ENCODE results near the gene ZNF445.
"Not testable (repeated sequence)": the region's sequence is repeated elsewhere in the genome, so short reads cannot be mapped to it uniquely, and the experiment has no call there.

Gene ZNF445

GRCh38 chr3:44467241-44467640 lies 10.2 kb downstream of the ZNF445 start:
- CTCF ChIA-PET: no interaction called here
- Mint-ChIP-seq H3K4me1 (peaks cover 7% of the 10 kb centered on the region), H3K36me3 (peaks cover 54% of the 10 kb centered on the region), H3K27ac (no peak overlapping the region), H3K27me3 (no peaks in the 10 kb centered on the region), H3K4me3 (no peak overlapping the region), H3K9me3 (peaks cover 1% of the 10 kb centered on the region)
- no peak for DNase-seq

- H3K27me3 Mint-ChIP-seq, CTCF ChIA-PET, H3K4me1 Mint-ChIP-seq, H3K27ac Mint-ChIP-seq, H3K4me3 Mint-ChIP-seq, DNase-seq: not testable (repeated sequence)
- H3K36me3 Mint-ChIP-seq: peaks cover 61% of the 10 kb centered on the region
- H3K9me3 Mint-ChIP-seq: peaks cover 24% of the 10 kb centered on the region
Observed at GRCh38 chr3:44464920-44465319, 12.6 kb downstream of the ZNF445 start.

DNA sequence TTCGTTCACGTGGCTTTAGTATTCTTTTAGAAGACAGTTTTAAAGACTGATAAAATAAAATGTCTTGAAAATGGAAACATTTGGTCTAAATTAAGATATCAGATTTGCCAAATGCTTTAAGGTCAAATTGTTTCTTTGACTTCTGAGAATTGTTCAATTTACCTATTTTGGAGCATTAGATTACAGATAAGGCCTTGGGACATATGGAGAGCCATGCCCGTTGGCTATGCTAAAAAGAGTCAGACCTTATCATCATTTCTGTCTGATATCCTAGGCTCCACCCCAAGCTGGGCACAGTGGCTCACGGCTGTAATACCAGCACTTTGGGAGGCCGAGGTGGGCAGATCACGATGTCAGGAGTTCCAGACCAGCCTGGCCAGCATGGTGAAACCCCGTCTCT lies 13.0 kb downstream of the ZNF445 start:
- Mint-ChIP-seq H3K4me1 (peaks cover 2% of the 10 kb centered on the region), H3K27me3 (no peaks in the 10 kb centered on the region), H3K27ac (no peak overlapping the region), H3K36me3 (peaks cover 60% of the 10 kb centered on the region), H3K4me3 (no peak overlapping the region), H3K9me3 (peaks cover 25% of the 10 kb centered on the region)
- CTCF ChIA-PET: no interaction called here
- DNase-seq: no peak

- CTCF ChIA-PET, H3K4me3 Mint-ChIP-seq, H3K27me3 Mint-ChIP-seq, H3K27ac Mint-ChIP-seq, DNase-seq, H3K4me1 Mint-ChIP-seq: not testable (repeated sequence)
- H3K9me3 Mint-ChIP-seq: peaks cover 28% of the 10 kb centered on the region
- H3K36me3 Mint-ChIP-seq: peaks cover 76% of the 10 kb centered on the region
Observed at GRCh38 chr3:44460050-44460449, 17.4 kb downstream of the ZNF445 start.

DNA sequence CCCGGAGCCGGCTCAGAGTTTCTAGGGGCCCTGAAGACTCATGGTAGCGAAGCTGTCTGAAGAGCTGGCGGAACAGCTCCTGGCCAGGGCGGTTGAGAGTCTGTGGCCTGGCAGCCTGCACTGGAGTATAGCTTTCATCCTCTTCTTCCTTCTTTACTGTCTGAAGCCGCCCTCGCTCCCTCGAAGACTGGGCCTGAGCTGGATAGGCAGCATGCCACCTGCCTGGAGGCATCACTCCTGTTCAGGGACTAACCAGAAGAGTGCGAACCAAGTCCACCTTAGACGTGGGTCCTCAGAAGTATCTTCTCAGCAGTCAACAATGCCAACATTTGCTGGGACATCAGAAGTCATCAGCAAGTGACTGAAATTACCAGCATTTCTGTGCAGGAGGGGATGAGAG lies 22.2 kb downstream of the ZNF445 start:
- no peaks in the 10 kb centered on the region for H3K27me3 Mint-ChIP-seq
- CTCF ChIA-PET: no interaction called here
- DNase-seq: no peak
- no peak overlapping the region for H3K27ac Mint-ChIP-seq
- H3K36me3 Mint-ChIP-seq: peaks cover 79% of the 10 kb centered on the region
- no peak overlapping the region for H3K4me3 Mint-ChIP-seq
- peaks cover 10% of the 10 kb centered on the region for H3K9me3 Mint-ChIP-seq
- no peaks in the 10 kb centered on the region for H3K4me1 Mint-ChIP-seq

DNA sequence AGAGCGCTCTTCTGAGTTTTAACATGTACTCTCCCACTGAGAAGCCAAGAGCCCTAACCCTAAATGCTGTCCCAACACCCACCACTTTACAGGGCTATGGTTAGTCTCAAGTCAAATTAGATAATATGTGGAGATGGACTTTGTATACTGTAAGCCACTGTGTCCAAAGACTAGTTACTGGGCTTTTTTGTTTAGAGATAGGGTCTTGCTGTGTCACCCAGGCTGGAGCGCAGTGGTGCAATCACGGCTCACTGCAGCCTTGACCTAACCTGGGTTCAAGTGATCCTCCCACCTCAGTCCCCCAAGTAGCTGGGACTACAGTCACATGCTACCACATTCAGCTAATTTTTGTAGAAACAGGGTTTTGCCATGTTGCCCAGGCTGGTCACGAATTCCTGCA lies 23.2 kb downstream of the ZNF445 start:
- Mint-ChIP-seq H3K4me3 (no peak overlapping the region), H3K9me3 (peaks cover 5% of the 10 kb centered on the region), H3K4me1 (no peaks in the 10 kb centered on the region), H3K36me3 (peaks cover 81% of the 10 kb centered on the region), H3K27ac (no peak overlapping the region), H3K27me3 (no peaks in the 10 kb centered on the region)
- CTCF ChIA-PET: no interaction called here
- DNase-seq: no peak

DNA sequence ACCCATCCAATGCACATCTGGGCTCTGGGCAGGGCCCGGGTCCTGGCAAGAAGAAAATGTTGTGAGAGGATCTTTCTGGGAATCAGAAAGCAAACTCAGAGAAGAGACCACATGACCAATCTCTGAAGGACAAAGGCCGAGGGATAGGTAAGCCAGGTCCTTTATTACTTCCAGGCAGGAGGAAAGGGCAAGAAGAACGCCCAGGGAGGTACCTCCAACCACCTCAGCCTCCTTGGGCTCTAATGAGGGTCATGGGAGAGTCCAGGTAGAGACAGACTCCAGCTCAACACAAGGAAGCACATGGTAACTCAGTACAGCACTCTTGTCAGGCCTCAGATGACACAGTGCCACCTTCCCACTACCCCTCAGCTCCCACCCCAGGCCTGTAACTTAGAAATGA lies 26.0 kb downstream of the ZNF445 start:
- no peaks in the 10 kb centered on the region for H3K4me1 Mint-ChIP-seq
- no peak for DNase-seq
- CTCF ChIA-PET: no interaction called here
- H3K27me3 Mint-ChIP-seq: no peaks in the 10 kb centered on the region
- H3K36me3 Mint-ChIP-seq: peaks cover 89% of the 10 kb centered on the region
- peaks cover 33% of the 10 kb centered on the region for H3K9me3 Mint-ChIP-seq
- no peak overlapping the region for H3K27ac Mint-ChIP-seq
- no peak overlapping the region for H3K4me3 Mint-ChIP-seq

DNA sequence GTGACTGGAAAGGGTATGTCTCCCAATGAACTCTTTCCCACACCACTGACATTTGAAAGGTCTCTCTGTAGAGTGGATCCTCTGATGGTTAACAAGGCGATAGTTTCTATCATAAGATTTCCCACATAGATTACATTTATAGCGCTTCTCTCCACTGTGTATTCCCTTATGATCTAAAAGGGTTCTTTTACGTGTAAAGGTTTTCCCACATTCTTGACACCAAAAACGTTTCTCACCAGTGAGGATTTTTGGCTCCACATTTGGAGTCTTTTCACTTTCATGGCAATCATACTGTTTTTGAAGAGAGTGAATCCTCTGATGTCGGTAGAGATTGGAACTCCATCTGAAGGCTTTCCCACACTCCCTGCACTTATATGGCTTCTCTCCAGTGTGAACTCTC lies 30.5 kb downstream of the ZNF445 start:
- Mint-ChIP-seq H3K4me1 (peaks cover 9% of the 10 kb centered on the region), H3K27me3 (no peaks in the 10 kb centered on the region), H3K4me3 (no peak overlapping the region), H3K36me3 (peaks cover 84% of the 10 kb centered on the region), H3K9me3 (peaks cover 38% of the 10 kb centered on the region), H3K27ac (no peak overlapping the region)
- CTCF ChIA-PET: no interaction called here
- no peak for DNase-seq

DNA sequence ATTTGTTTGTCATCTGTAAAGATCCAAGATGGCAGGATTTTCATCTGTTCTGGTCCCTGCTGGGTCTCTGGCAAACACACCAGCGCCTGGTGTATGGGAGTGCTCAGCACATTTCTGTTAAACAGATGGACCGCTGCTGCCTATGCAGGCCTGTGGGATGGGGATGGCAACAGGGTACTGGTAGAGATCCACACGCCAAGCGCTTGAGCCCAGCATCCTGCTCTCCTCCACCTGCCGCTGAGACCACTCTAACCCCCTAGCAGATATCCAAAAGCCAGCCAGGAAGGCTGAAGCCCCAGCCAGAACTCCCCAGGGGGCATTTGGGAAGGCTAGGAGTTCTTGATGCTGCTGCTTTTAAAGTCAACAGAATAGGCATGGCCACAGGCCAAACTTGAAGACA lies 31.7 kb downstream of the ZNF445 start:
- Mint-ChIP-seq H3K4me3 (no peak overlapping the region), H3K4me1 (peaks cover 17% of the 10 kb centered on the region), H3K9me3 (peaks cover 36% of the 10 kb centered on the region), H3K36me3 (peaks cover 80% of the 10 kb centered on the region), H3K27ac (no peak overlapping the region), H3K27me3 (no peaks in the 10 kb centered on the region)
- CTCF ChIA-PET: no interaction called here
- DNase-seq: no peak

GRCh38 chr3:44444896-44445691 lies 32.4 kb downstream of the ZNF445 start:
- no peak overlapping the region for H3K4me3 Mint-ChIP-seq
- DNase-seq: no peak
- peaks cover 34% of the 10 kb centered on the region for H3K9me3 Mint-ChIP-seq
- H3K27ac Mint-ChIP-seq: no peak overlapping the region
- H3K4me1 Mint-ChIP-seq: peaks cover 24% of the 10 kb centered on the region
- H3K36me3 Mint-ChIP-seq: peaks cover 73% of the 10 kb centered on the region
- H3K27me3 Mint-ChIP-seq: no peaks in the 10 kb centered on the region
- CTCF ChIA-PET: no interaction called here

DNA sequence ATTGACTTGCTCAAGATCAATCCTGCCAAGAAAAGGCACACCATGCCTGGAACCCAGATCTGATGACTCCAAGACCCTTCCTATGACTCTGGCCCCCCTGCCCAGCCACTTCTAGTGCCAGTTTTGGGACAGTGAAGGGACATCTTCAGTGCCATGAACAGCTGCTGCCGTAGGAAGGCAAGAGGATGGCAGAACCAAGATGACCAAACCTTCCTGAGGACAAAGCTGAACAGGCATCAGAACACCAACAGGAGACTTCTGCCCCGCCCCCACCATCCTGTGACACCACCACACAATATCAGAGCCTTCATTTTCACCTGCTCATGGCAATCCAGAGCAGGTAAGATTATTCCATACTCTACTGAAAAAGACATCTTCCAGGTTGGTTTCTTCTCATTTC lies 33.0 kb downstream of the ZNF445 start:
- H3K9me3 Mint-ChIP-seq: peaks cover 33% of the 10 kb centered on the region
- DNase-seq: no peak
- H3K4me3 Mint-ChIP-seq: no peak overlapping the region
- CTCF ChIA-PET: no interaction called here
- no peaks in the 10 kb centered on the region for H3K27me3 Mint-ChIP-seq
- H3K27ac Mint-ChIP-seq: no peak overlapping the region
- peaks cover 70% of the 10 kb centered on the region for H3K36me3 Mint-ChIP-seq
- peaks cover 31% of the 10 kb centered on the region for H3K4me1 Mint-ChIP-seq

- no peak overlapping the region for H3K27ac Mint-ChIP-seq
- H3K9me3 Mint-ChIP-seq: peaks cover 18% of the 10 kb centered on the region
- H3K4me1 Mint-ChIP-seq: peaks cover 39% of the 10 kb centered on the region
- H3K4me3 Mint-ChIP-seq: no peak overlapping the region
- H3K27me3 Mint-ChIP-seq: no peaks in the 10 kb centered on the region
- CTCF ChIA-PET: no interaction called here
- DNase-seq: no peak
- peaks cover 58% of the 10 kb centered on the region for H3K36me3 Mint-ChIP-seq
Observed at GRCh38 chr3:44442596-44443309, 34.7 kb downstream of the ZNF445 start.

DNA sequence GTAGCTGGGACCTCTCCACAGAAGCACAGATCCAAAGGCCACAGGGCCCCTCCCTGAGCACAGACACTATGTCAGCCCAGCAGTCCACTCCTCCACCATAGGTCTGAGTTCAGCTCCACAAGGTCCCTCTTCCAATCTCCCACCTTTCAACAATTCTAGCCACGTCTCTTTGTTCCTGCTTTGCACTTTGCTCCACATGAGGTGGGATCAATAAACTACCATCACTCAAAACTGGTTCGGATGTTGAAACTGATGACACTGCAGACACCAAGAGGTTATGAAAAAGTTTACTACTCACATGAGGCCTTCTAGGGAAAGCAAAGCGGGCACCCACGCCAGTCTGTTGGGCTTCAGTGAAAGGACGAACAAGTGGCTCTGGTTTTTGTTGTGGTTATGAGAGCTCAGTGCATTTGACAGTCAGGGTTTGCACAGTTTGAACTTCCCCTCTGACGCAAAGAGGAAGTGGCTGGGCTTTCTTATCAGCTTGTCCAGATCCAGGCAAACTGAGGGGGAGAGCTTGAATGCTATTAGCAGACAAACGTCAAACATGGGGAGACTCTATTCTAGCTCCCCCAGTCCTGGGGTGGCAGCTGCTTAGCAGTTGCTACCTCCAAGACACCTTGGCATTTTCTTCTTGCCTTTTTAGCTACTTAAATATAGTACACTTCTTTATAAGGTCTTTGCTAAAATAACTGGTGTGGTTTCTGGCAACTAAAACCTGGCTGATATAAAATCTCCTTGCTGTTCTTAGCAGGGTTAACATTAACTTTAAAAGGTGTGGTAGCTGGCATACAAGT lies 37.8 kb downstream of the ZNF445 start:
- no peaks in the 10 kb centered on the region for H3K27me3 Mint-ChIP-seq
- CTCF ChIA-PET: interaction anchor here (1.0 kb wide), 1 partner anchor 116 kb away, joined by 5 read pairs; no protein-coding TSS in a partner anchor
- H3K4me1 Mint-ChIP-seq: peaks cover 39% of the 10 kb centered on the region
- peaks cover 36% of the 10 kb centered on the region for H3K36me3 Mint-ChIP-seq
- DNase-seq: peak; percentile 78
- peak overlapping the region; percentile 90 for H3K27ac Mint-ChIP-seq
- H3K4me3 Mint-ChIP-seq: peak overlapping the region; percentile 42
- H3K9me3 Mint-ChIP-seq: no peaks in the 10 kb centered on the region

DNA sequence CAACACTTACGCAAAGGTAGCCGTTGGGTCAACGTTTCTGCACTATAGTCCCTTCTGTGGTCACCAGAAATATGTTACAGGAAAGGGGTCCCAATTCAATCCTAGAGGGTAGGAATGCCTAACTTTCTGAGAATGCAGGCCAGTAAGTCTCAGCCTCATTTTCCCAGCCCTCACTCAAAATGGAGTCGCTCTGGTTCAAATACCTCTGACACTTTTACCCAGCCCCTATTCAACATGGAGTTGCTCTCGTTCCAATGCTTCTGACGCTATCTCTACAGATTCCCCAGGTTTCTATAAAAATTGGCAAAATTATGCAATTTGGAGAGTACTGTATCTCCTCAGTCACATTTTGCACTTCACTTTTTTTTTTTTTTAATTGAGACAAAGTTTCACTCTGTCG lies 39.7 kb downstream of the ZNF445 start:
- no peak overlapping the region for H3K4me3 Mint-ChIP-seq
- no peak overlapping the region for H3K27ac Mint-ChIP-seq
- CTCF ChIA-PET: no interaction called here
- peaks cover 36% of the 10 kb centered on the region for H3K4me1 Mint-ChIP-seq
- H3K27me3 Mint-ChIP-seq: peaks cover 4% of the 10 kb centered on the region
- peaks cover 27% of the 10 kb centered on the region for H3K36me3 Mint-ChIP-seq
- DNase-seq: no peak
- H3K9me3 Mint-ChIP-seq: no peaks in the 10 kb centered on the region

Data from activated naive CD4-positive, alpha-beta T cell treated with anti-CD3 and anti-CD28 coated beads, Interleukin-2, amount 10 ng/mL, durations not matched to agents 7 days and 5 days (primary cell).